ENCODE measurements around the gene ZDHHC3. TPM values are rescaled to one million over a fixed set of nuclear protein-coding genes. Genes with fewer than 3 reads are reported as not detected.

ZDHHC3 gene, protein sequence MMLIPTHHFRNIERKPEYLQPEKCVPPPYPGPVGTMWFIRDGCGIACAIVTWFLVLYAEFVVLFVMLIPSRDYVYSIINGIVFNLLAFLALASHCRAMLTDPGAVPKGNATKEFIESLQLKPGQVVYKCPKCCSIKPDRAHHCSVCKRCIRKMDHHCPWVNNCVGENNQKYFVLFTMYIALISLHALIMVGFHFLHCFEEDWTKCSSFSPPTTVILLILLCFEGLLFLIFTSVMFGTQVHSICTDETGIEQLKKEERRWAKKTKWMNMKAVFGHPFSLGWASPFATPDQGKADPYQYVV
- 10 to 100 TPM; 29.5 to 31.0 TPM for total RNA-seq

DNA sequence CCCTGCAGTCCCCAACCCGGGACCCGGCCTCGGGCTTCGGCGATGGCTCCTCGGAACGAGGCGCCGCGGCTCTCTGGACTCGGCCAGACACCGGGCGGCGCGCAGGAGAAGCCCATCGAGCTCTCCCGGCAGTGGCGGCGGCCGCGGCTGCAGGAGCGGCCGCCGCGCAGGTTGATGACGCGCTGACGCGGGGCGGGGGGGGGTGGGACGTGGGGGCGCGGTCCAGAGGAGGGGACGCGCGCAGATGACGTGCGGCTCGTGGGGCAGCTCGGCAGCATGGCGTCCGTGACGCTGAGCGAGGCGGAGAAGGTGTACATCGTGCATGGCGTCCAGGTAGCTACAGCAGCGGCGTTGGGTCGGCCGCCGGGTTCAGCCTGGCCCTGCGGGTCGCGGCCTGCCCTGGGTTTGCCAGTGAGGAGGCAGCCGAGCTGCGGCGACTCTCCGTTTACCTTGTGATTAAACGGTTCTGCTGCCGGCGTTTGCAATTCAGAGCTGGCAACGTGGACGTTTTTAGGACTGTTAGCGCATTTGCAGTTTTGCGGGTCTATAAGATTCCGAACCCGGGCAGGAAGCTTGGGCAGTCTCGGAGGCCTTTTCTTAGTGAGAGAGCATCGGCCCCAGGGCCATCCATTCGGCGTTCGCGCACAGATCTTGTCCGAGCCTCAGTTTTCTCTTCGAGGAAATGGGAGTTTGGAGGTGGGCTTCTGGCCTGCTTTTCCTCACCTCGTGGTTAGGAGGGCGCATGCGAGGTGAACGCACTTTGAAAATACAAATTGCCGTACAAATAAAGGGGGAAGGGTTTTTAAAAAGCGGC lies at the start of gene ZDHHC3, which contains the start of gene EXOSC7:
Gene ZDHHC3, minus strand, starts transcription at position 173 of the 814 bp plus-strand sequence. CDS start 16,738 bp downstream, outside the sequence.
Gene EXOSC7, plus strand, starts transcription at position 243 of the 814 bp plus-strand sequence. Its CDS starts 34 bp downstream, at position 277.
- intact Hi-C loops (cut with micrococcal nuclease), result loop anchor here (1.0 to 2.0 kb wide), 4 partner anchors 20 to 638 kb away; partner anchors contain the start of genes LARS2, TCAIM and ZNF197
- peaks cover 59% of the 10 kb centered on the region for H3K4me1 Mint-ChIP-seq (ENCODE audit: low read depth)
- H3K4me3 Mint-ChIP-seq, result peak within 1 kb of the TSS; percentile 96
- no peaks in the 10 kb centered on the region for H3K9me3 Mint-ChIP-seq
- CTCF ChIA-PET, result interaction anchor here (1.0 to 1.7 kb wide), 6 partner anchors 11 to 64 kb away, joined by 3 to 4 read pairs (median 4); no protein-coding TSS in a partner anchor
- H3K27ac Mint-ChIP-seq, result peak within 1 kb of the TSS; percentile 84
- no peaks in the 10 kb centered on the region for H3K27me3 Mint-ChIP-seq (ENCODE audit: low read depth)
- H3K36me3 Mint-ChIP-seq (ENCODE audit: low read depth), result peaks cover 6% of the 10 kb centered on the region
- peak; percentile 87 for DNase-seq

DNA sequence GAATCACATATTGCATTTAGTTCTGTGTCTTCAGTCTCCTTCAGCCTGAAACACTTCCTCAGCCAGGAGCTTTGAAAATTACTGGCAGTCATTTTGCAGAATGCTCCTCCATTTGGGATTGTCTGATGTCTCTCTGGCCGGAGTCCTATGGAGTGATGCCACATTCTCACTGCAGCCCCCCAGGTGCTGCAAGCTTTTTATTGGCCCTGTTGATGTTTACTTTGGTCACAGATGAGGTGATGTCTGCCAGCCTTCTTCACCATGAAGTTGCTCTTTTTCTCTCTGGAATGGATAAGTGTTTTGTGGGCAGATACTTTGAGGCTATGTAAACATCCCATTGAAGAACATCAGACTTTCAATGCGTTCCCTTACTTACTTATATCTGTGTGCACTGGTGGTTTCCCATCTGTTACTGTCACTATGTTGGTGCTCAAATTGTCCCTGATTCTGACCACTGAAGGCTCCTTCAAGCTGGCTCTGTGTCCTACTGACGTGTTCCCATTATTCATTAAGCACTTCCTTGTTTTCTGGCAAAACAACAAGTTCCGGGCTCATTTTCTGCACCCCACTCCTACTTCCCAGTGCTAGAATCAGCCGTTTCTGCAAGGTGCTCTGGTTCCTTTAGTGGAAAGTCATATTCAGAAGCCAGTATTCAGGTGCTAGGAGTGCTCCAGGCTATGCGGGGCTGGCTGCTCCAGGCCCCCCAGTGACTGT lies 48.7 kb upstream of the ZDHHC3 start:
- Mint-ChIP-seq H3K27me3 (ENCODE audit: low read depth) (no peaks in the 10 kb centered on the region), H3K27ac (no peak overlapping the region), H3K9me3 (no peaks in the 10 kb centered on the region), H3K36me3 (ENCODE audit: low read depth) (no peaks in the 10 kb centered on the region), H3K4me3 (no peak overlapping the region), H3K4me1 (ENCODE audit: low read depth) (peaks cover 14% of the 10 kb centered on the region)
- intact Hi-C loops (cut with micrococcal nuclease), result no loop called here
- CTCF ChIA-PET, result no interaction called here
- no peak for DNase-seq

DNA sequence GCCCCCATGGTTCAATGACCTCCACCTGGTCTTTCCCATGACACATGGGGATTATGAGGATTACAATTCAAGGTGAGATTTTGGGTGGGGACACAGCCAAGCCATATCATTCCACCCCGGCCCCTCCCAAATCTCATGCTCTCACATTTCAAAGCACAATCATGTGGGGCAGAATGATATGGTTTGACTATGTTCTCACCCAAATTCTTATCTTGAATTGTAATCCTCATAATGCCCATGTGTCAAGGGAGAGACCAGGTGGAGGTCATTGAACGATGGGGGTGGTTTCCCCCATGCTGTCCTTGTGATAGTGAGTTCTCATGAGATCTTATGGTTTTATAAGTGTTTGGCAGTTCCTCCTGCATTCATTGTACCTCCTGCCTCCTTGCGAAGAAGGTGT lies 47.7 kb upstream of the ZDHHC3 start:
- DNase-seq, result no peak
- H3K9me3 Mint-ChIP-seq, result no peaks in the 10 kb centered on the region
- H3K4me3 Mint-ChIP-seq, result no peak overlapping the region
- H3K27me3 Mint-ChIP-seq (ENCODE audit: low read depth), result no peaks in the 10 kb centered on the region
- intact Hi-C loops (cut with micrococcal nuclease), result no loop called here
- H3K27ac Mint-ChIP-seq, result no peak overlapping the region
- peaks cover 2% of the 10 kb centered on the region for H3K36me3 Mint-ChIP-seq (ENCODE audit: low read depth)
- H3K4me1 Mint-ChIP-seq (ENCODE audit: low read depth), result peaks cover 14% of the 10 kb centered on the region
- CTCF ChIA-PET, result no interaction called here

DNA sequence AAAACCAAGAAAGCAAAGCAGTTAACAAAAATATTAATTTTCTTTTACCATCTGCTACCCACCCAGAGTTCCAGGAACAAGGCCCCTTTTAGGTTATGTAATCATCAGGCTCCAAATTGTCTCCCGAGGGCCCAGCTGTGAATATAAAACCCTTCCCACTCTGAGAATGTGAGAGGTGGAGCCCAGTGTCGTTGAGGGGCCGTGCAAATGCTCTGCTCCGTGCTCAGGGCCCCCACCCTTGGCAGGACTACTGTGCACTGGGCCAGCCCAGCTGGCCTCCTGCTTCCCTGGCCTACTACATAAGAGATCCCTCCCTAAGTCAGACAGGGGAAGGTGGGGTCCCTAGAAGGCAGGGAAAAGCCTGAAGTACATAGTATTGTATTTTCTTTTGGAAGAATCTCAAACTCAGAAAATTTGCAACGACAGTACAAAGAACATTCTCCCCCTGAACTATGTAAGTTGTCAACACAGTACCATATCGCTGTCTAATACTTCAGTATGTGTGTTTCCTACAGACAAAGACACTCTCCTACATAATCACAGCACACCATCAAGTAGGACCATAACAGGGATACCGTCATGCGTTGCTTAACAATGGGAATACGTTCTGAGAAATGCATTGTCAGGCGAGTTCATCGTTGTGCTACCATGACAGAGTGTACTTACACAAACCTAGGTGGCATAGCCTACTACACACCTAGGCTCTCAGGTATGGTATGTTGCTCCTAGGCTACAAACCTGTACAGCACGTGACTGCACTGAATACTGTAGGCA lies 45.7 kb upstream of the ZDHHC3 start:
- peaks cover 2% of the 10 kb centered on the region for H3K36me3 Mint-ChIP-seq (ENCODE audit: low read depth)
- CTCF ChIA-PET, result interaction anchor here (1.4 kb wide), 1 partner anchor 16 kb away, joined by 3 read pairs; no protein-coding TSS in a partner anchor
- H3K9me3 Mint-ChIP-seq, result no peaks in the 10 kb centered on the region
- DNase-seq, result no peak
- H3K4me1 Mint-ChIP-seq (ENCODE audit: low read depth), result peaks cover 14% of the 10 kb centered on the region
- H3K27me3 Mint-ChIP-seq (ENCODE audit: low read depth), result no peaks in the 10 kb centered on the region
- intact Hi-C loops (cut with micrococcal nuclease), result no loop called here
- no peak overlapping the region for H3K4me3 Mint-ChIP-seq
- H3K27ac Mint-ChIP-seq, result no peak overlapping the region

DNA sequence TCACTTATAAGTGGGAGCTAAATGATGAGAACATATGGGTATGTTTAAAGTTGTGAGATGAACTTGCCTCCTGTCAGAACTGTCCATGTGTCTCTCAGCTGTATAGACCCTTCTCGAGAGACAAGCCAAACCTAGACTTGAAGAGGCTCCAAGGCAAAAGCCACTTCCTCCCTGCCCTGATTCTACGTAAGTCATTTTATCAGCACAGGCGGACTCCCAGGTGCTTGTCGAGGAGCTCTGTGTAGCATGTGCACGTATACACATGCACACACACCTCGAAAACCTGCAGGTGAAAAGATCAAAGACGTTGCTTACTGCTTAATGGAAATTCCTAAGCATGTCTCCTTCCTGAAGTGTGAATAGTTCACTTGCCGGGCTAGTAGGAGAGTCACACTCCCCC lies 44.6 kb upstream of the ZDHHC3 start:
- no peak overlapping the region for H3K4me3 Mint-ChIP-seq
- CTCF ChIA-PET, result interaction anchor here (0.6 to 1.4 kb wide), 2 partner anchors 18 to 21 kb away, joined by 3 read pairs; no protein-coding TSS in a partner anchor
- H3K27ac Mint-ChIP-seq, result no peak overlapping the region
- intact Hi-C loops (cut with micrococcal nuclease), result no loop called here
- H3K4me1 Mint-ChIP-seq (ENCODE audit: low read depth), result peaks cover 14% of the 10 kb centered on the region
- H3K36me3 Mint-ChIP-seq (ENCODE audit: low read depth), result peaks cover 2% of the 10 kb centered on the region
- H3K27me3 Mint-ChIP-seq (ENCODE audit: low read depth), result no peaks in the 10 kb centered on the region
- DNase-seq, result peak; percentile 26
- no peaks in the 10 kb centered on the region for H3K9me3 Mint-ChIP-seq

DNA sequence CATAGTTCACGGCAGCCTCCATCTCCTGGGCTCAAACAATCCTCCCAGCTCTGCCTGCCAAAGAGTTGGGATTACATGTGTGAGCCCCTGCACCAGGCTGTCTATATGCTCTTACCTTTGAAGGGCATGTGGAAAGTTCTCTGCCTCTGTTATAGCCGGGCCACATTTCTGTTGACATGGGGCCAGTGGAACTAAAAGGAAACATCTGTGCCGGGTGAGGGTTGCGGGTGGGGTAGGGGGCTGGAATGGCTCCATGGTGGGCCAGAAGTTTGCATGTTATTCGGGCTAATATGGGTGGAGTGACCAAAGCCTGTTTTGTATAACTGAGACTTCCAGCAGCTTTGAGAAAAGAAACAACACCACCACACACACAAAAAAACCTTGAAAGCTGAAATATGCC lies 41.8 kb upstream of the ZDHHC3 start:
- H3K36me3 Mint-ChIP-seq (ENCODE audit: low read depth), result peaks cover 9% of the 10 kb centered on the region
- no peak overlapping the region for H3K27ac Mint-ChIP-seq
- peaks cover 14% of the 10 kb centered on the region for H3K4me1 Mint-ChIP-seq (ENCODE audit: low read depth)
- intact Hi-C loops (cut with micrococcal nuclease), result no loop called here
- H3K27me3 Mint-ChIP-seq (ENCODE audit: low read depth), result no peaks in the 10 kb centered on the region
- H3K4me3 Mint-ChIP-seq, result no peak overlapping the region
- CTCF ChIA-PET, result interaction anchor here (1.1 kb wide), 1 partner anchor 386 kb away, joined by 3 read pairs; no protein-coding TSS in a partner anchor
- no peak for DNase-seq
- H3K9me3 Mint-ChIP-seq, result no peaks in the 10 kb centered on the region

DNA sequence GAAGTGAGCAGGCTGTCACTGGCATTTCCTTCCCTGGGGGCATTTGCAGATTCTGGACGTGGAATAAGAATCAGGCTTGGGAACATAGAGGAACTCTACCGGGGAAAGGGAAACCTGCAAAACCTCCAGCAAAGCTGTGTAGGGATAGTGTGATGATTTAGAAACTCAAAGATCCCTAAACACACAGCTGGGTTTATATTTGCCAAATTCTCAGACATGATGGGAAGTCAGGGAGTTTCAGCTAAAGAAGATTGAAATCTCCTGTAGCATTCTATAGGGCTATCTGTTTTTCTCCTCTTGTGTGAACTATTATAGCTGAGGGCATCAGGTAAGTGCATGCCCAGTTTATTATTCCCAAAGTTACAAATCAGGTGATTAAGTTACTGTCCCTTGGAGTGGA lies 40.9 kb upstream of the ZDHHC3 start:
- H3K36me3 Mint-ChIP-seq (ENCODE audit: low read depth), result peaks cover 11% of the 10 kb centered on the region
- intact Hi-C loops (cut with micrococcal nuclease), result no loop called here
- H3K27ac Mint-ChIP-seq, result no peak overlapping the region
- H3K4me3 Mint-ChIP-seq, result no peak overlapping the region
- peaks cover 14% of the 10 kb centered on the region for H3K4me1 Mint-ChIP-seq (ENCODE audit: low read depth)
- CTCF ChIA-PET, result interaction anchor here (0.7 to 1.1 kb wide), 2 partner anchors 39 to 387 kb away, joined by 3 to 4 read pairs; no protein-coding TSS in a partner anchor
- H3K27me3 Mint-ChIP-seq (ENCODE audit: low read depth), result no peaks in the 10 kb centered on the region
- DNase-seq, result no peak
- no peaks in the 10 kb centered on the region for H3K9me3 Mint-ChIP-seq

DNA sequence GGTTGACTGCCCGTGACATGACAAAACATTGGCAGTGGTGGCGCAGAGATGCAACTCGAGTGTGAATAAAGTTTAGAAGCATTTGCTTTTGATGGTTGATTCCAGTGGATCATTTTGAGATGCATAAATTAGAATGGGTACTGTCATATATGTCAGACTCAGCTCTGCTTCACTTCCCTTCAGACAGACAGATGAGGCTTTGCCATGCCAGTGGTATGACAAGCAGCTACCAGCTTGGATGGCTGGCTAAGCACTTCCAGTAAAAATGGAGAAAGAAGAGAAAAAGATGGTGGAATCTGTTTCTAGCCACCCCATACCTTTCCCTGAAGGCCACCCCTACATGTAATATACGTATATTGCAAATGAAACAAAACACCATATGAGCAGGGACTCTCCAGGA lies 36.6 kb upstream of the ZDHHC3 start:
- H3K4me3 Mint-ChIP-seq, result no peak overlapping the region
- no peaks in the 10 kb centered on the region for H3K4me1 Mint-ChIP-seq (ENCODE audit: low read depth)
- no peak for DNase-seq
- peaks cover 22% of the 10 kb centered on the region for H3K36me3 Mint-ChIP-seq (ENCODE audit: low read depth)
- H3K27ac Mint-ChIP-seq, result no peak overlapping the region
- H3K9me3 Mint-ChIP-seq, result no peaks in the 10 kb centered on the region
- CTCF ChIA-PET, result no interaction called here
- intact Hi-C loops (cut with micrococcal nuclease), result no loop called here
- H3K27me3 Mint-ChIP-seq (ENCODE audit: low read depth), result no peaks in the 10 kb centered on the region

DNA sequence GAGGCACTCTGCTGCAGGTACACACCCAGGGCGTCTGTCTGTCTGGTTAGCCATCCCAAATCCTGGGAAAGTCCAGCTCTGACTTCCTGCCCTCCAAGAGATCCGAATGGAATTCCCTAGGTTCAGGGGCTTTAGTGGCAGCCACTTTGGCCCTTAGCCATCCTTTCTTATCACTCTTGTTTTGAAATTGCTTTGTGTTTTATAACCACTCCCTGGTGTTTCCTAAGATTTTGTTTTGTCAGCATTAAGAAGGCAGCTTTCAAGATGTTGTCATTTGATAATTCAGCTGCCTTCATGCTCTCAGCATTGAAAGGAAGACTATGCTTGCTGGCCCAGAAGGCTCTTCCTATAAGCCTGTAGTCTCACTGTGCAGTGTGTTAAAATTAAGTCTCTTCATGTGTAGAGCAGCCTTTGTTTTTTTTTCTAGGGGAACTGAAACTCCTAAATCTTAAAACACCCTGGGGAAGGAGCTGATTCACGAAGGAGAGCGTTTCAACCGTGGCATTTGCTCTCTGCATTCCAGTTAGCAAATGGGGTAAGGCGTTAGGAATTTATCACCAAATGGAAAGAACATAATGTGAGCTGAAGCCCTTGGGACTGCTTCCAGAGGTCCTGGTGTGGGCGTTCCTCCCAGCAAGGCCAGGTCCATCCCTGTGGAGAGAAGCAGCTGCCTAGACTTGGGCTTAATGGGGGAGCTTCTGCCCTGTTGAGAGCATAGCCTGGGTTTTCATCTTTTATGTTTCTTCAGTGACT lies 36.0 kb upstream of the ZDHHC3 start:
- H3K36me3 Mint-ChIP-seq (ENCODE audit: low read depth), result peaks cover 28% of the 10 kb centered on the region
- no peak overlapping the region for H3K27ac Mint-ChIP-seq
- no peaks in the 10 kb centered on the region for H3K9me3 Mint-ChIP-seq
- peaks cover 4% of the 10 kb centered on the region for H3K4me1 Mint-ChIP-seq (ENCODE audit: low read depth)
- intact Hi-C loops (cut with micrococcal nuclease), result no loop called here
- no peaks in the 10 kb centered on the region for H3K27me3 Mint-ChIP-seq (ENCODE audit: low read depth)
- CTCF ChIA-PET, result no interaction called here
- no peak for DNase-seq
- no peak overlapping the region for H3K4me3 Mint-ChIP-seq

DNA sequence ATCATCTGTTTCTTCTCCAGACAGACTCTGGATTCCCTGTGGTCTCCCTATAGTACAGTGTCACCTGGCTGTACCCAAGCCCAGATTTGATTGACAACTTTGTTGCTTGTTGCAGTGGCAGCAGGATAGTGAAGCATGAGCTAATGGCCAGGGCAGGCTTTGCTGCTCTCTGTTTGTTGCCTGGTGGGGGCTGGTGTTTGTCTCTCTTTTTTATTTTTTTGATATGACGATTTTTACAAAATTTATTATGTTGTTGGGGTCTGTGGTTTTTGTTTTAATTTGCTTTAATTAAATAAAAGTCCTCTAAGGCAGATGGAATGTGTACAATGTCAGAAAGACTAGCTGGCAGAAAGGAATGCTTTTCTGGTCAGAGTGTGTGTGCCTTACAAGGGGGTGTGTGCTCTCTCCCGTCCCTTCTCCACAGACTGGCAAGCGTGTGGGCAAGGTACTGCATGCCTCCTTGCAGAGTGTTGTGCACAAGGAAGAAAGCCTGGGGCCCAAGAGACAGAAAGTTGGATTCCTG lies 34.9 kb upstream of the ZDHHC3 start:
- Mint-ChIP-seq H3K27me3 (ENCODE audit: low read depth) (no peaks in the 10 kb centered on the region), H3K27ac (no peak overlapping the region), H3K9me3 (no peaks in the 10 kb centered on the region), H3K36me3 (ENCODE audit: low read depth) (peaks cover 32% of the 10 kb centered on the region), H3K4me3 (no peak overlapping the region), H3K4me1 (ENCODE audit: low read depth) (peaks cover 6% of the 10 kb centered on the region)
- intact Hi-C loops (cut with micrococcal nuclease), result no loop called here
- DNase-seq, result no peak
- CTCF ChIA-PET, result no interaction called here

DNA sequence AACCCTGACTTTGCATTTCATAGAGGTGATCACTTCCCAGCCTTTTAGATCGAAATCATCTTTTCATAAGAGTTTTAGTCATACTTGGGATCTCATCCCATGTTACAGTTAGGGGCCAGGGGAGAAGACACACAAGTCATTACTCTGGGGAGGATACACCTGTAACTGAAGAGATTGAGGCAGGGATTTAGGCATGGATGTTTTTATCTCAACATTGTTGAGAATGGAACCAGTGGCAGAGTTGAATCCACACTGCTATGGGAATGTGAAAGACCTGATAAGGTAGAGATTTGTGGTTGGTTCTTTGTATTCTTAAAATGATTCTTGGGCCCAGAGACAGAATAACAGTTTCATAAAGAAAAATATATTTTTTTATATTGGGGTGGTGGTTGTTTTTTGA lies 33.9 kb upstream of the ZDHHC3 start:
- Mint-ChIP-seq H3K36me3 (ENCODE audit: low read depth) (peaks cover 41% of the 10 kb centered on the region), H3K27me3 (ENCODE audit: low read depth) (no peaks in the 10 kb centered on the region), H3K4me1 (ENCODE audit: low read depth) (peaks cover 16% of the 10 kb centered on the region), H3K27ac (no peak overlapping the region), H3K9me3 (peaks cover 3% of the 10 kb centered on the region), H3K4me3 (no peak overlapping the region)
- DNase-seq, result no peak
- CTCF ChIA-PET, result no interaction called here
- intact Hi-C loops (cut with micrococcal nuclease), result no loop called here

All from activated naive CD4-positive, alpha-beta T cell treated with anti-CD3 and anti-CD28 coated beads for 36 hours (primary cell).